ENCODE measurements around the gene GLT1D1.

Gene GLT1D1

GRCh38 chr12:128905003-128905544 lies 51.8 kb downstream of the GLT1D1 start:
- H3K9me3 ChIP-seq (replicated peaks; ENCODE audit: insufficient read depth, low read length), result no peaks in the 10 kb centered on the region
- H3K27ac ChIP-seq (ENCODE audit: low read length), result no peak overlapping the region
- DNase-seq, result no peak
- H2AFZ ChIP-seq (ENCODE audit: low read length), result no peak overlapping the region
- no peaks in the 10 kb centered on the region for H3K9me2 ChIP-seq (replicated peaks; ENCODE audit: insufficient read depth, low read length)
- H3K4me3 ChIP-seq (ENCODE audit: low read length), result no peak overlapping the region
- no peak overlapping the region for H3K9ac ChIP-seq (ENCODE audit: low read length)
- H3K36me3 ChIP-seq (replicated peaks; ENCODE audit: insufficient read depth, low read length), result no peaks in the 10 kb centered on the region
- TF ChIP-seq EZH2phosphoT487 (IDR thresholded peaks at IDR 0.05; ENCODE audit: low read length) (no peak), EZH2 (optimal IDR thresholded peaks at IDR 0.05; ENCODE audit: low read depth, low read length) (no peak), CTCF (IDR thresholded peaks at IDR 0.05; ENCODE audit: low read length) (no peak)
- no peaks in the 10 kb centered on the region for H4K20me1 ChIP-seq (ENCODE audit: insufficient read depth, low read length)
- no peak overlapping the region for H3K4me2 ChIP-seq (ENCODE audit: low read depth, low read length)
- H3F3A ChIP-seq (ENCODE audit: insufficient read depth, low read length), result no peaks in the 10 kb centered on the region
- no peaks in the 10 kb centered on the region for H3K27me3 ChIP-seq (replicated peaks; ENCODE audit: insufficient read depth, low read length)
- H3K4me1 ChIP-seq (ENCODE audit: low read length), result no peaks in the 10 kb centered on the region
- no peaks in the 10 kb centered on the region for H3K79me2 ChIP-seq (ENCODE audit: low read length)

GRCh38 chr12:128906485-128907137 lies 53.3 kb downstream of the GLT1D1 start:
- Histone ChIP-seq H2AFZ (ENCODE audit: low read length) (no peak overlapping the region), H4K20me1 (ENCODE audit: insufficient read depth, low read length) (no peaks in the 10 kb centered on the region), H3K4me1 (ENCODE audit: low read length) (no peaks in the 10 kb centered on the region), H3F3A (ENCODE audit: insufficient read depth, low read length) (no peaks in the 10 kb centered on the region), H3K4me2 (ENCODE audit: low read depth, low read length) (no peak overlapping the region), H3K9me3 (replicated peaks; ENCODE audit: insufficient read depth, low read length) (no peaks in the 10 kb centered on the region), H3K9ac (ENCODE audit: low read length) (no peak overlapping the region), H3K27ac (ENCODE audit: low read length) (no peak overlapping the region), H3K4me3 (ENCODE audit: low read length) (no peak overlapping the region), H3K79me2 (ENCODE audit: low read length) (no peaks in the 10 kb centered on the region), H3K27me3 (replicated peaks; ENCODE audit: insufficient read depth, low read length) (no peaks in the 10 kb centered on the region), H3K36me3 (replicated peaks; ENCODE audit: insufficient read depth, low read length) (no peaks in the 10 kb centered on the region), H3K9me2 (replicated peaks; ENCODE audit: insufficient read depth, low read length) (no peaks in the 10 kb centered on the region)
- TF ChIP-seq CTCF (IDR thresholded peaks at IDR 0.05; ENCODE audit: low read length), result no peak
- no peak for DNase-seq

- H3K4me1 ChIP-seq (ENCODE audit: low read length), result no peaks in the 10 kb centered on the region
- H3K9me2 ChIP-seq (replicated peaks; ENCODE audit: insufficient read depth, low read length), result no peaks in the 10 kb centered on the region
- DNase-seq, result no peak
- no peak overlapping the region for H3K4me2 ChIP-seq (ENCODE audit: low read depth, low read length)
- no peak overlapping the region for H3K4me3 ChIP-seq (ENCODE audit: low read length)
- no peaks in the 10 kb centered on the region for H3K79me2 ChIP-seq (ENCODE audit: low read length)
- no peak overlapping the region for H2AFZ ChIP-seq (ENCODE audit: low read length)
- H3F3A ChIP-seq (ENCODE audit: insufficient read depth, low read length), result no peaks in the 10 kb centered on the region
- no peaks in the 10 kb centered on the region for H4K20me1 ChIP-seq (ENCODE audit: insufficient read depth, low read length)
- no peaks in the 10 kb centered on the region for H3K36me3 ChIP-seq (replicated peaks; ENCODE audit: insufficient read depth, low read length)
- TF ChIP-seq EZH2phosphoT487 (IDR thresholded peaks at IDR 0.05; ENCODE audit: low read length) (no peak), EZH2 (optimal IDR thresholded peaks at IDR 0.05; ENCODE audit: low read depth, low read length) (no peak), CTCF (IDR thresholded peaks at IDR 0.05; ENCODE audit: low read length) (no peak)
- H3K27ac ChIP-seq (ENCODE audit: low read length), result no peak overlapping the region
- H3K27me3 ChIP-seq (replicated peaks; ENCODE audit: insufficient read depth, low read length), result no peaks in the 10 kb centered on the region
- H3K9ac ChIP-seq (ENCODE audit: low read length), result no peak overlapping the region
- H3K9me3 ChIP-seq (replicated peaks; ENCODE audit: insufficient read depth, low read length), result no peaks in the 10 kb centered on the region
Observed at GRCh38 chr12:128908254-128908653, 55.0 kb downstream of the GLT1D1 start.

Data from MM.1S (cell line).